ENCODE data around the gene LPAR5.
"Not testable (repeated sequence)": the region's sequence is repeated elsewhere in the genome, so short reads cannot be mapped to it uniquely, and the experiment has no call there.

LPAR5 gene

DNA sequence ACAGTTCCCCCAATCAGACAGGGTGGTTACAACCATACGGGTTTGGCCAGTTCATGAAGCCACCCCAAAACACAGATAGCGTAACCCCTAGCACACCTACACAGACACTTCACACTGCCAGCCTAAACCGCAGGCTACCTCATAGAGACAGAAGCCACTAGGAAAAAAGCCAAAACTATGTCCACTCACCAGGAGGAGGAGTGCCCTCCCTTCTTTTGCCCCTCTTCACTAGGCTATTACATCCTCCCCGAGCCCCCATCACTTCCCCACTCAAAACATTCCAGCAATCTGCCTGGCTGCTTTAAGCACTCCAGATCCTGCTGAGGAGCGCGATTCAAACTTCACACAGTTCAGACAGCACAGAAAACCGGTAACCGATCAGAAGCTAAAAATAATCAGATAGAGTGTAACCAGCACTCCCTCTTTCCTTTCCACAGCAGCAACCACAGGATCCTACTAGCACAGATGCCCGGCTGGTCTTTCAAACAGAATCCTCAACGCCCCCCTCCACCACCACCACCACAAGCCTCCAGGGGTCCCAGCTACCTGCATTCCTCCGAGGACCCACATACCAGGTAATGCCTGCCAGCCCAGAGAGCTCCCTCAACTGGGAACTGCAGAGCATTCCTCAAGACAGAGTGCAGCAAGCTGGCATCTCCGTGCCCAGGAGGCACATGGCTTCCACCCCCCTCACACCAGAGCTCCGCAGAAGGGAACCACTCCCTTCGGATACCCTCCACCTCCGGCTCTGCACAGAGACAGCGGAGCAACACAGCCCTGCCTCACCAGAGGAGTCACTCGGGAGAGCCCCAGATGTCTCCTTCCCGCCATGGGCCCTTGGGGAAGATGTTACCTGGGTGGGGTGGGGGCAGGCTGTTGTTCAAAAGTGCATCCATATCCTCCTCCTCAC is 30.1 kb downstream of the LPAR5 start:
- DNase-seq: peak; percentile 74

DNA sequence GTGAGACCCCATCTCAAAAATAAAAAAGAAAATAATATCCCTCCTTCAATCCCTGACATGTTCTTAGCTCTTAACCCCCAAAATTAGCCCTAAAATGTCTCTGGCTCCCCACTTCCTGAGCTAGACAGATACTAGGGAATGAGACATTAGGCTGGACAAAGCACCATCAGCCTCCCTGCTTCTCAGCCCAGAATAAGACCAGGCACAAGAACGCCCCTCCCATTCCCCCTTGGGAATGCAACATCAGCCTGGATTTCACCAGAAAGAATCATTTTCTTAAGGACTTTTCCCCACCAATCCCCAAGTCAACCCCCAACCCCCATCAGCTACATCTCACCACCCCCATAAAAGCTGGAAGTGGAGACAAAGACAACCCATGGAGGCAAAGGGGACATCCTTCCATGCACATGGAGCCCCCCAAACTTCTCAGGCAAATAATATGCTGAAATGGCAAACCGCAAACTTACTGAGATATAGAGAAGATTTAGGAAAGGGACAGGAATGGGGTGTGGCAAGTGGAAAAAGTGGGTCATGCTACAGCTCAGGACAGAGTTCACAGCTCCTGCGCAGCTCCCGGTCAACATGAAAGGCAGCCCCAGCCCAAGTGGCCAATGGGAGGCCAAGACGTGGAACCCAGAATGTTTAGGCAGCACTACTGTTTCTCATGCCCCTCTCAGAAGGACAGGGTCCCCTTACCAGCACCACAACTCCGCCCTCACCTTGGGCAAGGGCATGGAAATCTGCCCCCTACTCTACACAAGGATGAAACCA is 31.3 kb downstream of the LPAR5 start:
- no peak for DNase-seq

GRCh38 chr12:6603095-6603567 is 32.6 kb downstream of the LPAR5 start:
- peak; percentile 67 for DNase-seq

DNA sequence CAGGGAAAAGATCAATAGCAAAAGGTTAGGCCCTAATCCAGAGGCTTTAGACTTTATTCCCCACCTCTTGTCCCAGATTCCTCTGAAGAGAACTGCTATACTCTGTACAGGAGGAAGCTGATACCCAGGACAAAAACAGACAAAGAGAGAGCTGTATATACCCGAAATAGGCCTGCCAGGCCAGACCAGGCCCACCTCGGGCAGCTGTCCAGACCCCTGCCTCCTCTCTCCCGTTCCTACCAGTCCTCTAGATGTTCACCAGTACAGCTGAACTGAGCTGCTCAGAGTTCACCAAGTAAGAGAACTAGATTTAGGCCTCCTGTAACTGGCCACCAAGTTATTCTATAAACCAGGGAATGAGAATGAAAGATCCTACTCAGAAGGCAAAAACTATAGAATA is 33.2 kb downstream of the LPAR5 start:
- DNase-seq: no peak

GRCh38 chr12:6595673-6596072 is 40.1 kb downstream of the LPAR5 start:
- not testable (repeated sequence) for DNase-seq

DNA sequence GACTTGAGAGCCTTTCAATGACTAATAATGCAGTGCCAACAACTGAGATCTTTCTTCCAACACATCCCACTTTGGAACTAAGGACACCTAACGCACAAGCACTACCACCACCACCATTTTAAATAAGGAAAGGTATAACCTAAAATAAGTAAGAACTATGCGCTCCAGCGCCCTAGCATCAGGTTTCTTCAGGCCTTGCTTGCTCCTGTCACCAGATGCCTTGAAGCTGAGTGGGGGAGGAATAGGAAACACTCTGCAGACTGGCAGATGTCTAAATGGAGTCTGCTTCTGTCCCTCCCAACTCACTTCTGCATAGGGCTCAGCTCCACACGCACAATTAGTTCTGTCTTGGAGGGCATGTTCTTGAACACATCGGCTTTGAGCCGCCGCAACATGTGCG is 43.7 kb downstream of the LPAR5 start:
- DNase-seq: no peak

DNA sequence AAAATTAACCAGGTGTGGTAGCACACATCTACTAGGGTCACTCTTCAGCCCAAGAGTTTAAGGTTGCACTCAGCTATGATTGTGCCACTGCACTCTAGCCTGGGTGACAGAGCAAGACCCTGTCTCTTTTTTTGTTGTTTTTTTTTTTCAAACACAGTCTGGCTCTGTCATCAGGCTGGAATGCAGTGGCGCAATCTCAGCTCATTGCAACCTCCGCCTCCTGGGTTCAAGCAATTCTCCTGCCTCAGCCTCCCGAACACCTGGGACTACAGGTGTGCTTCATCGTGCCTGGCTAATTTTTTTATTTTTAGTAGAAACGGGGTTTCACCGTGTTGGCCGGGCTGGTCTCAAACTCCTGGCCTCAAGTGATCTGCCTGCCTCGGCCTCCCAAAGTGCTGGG is 49.2 kb downstream of the LPAR5 start:
- not testable (repeated sequence) for DNase-seq

DNA sequence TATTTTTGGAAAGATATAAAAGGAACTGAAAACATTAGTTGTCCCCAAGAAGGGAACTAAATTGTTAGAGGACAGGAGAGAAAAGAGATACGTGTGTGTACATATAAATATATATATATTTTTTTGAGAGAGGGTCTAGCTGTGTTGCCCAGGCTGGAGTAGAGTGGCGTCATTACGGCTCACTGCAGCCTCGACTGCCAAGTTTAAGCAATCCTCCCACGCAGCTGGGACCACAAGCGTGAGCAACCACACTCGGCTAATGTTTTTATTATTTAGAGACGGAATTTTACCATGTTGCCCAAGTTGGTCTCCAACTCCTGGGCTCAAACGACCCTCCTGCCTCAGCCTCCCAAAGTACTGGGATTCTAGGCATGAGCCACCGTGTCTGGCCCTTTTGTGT is 51.5 kb downstream of the LPAR5 start:
- no peak for DNase-seq

- no peak for DNase-seq
Measured at GRCh38 chr12:6582959-6583358, 52.8 kb downstream of the LPAR5 start.

DNA sequence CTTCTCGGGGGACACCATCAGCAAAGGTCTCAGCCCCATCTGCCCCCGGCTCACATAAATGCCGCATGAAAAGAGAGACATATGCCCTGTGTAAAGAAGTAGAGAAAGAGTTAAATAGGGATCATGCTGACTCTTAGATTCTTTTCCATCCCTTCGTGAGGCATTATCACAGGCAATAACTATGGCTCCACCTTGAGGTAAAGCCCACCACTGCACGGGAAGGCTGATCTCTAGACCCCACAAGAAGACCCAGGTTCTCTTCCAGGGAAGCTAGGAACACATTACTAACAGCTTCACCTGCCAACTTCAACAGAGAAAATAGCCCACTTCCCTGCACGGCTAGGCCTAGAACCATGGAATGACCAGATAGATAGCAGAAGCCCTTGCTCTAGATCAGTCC is 53.6 kb downstream of the LPAR5 start:
- no peak for DNase-seq

- DNase-seq: no peak
Measured at GRCh38 chr12:6575648-6576047, 60.1 kb downstream of the LPAR5 start.

- DNase-seq: no peak
Measured at GRCh38 chr12:6574576-6575295, 61.0 kb downstream of the LPAR5 start.

DNA sequence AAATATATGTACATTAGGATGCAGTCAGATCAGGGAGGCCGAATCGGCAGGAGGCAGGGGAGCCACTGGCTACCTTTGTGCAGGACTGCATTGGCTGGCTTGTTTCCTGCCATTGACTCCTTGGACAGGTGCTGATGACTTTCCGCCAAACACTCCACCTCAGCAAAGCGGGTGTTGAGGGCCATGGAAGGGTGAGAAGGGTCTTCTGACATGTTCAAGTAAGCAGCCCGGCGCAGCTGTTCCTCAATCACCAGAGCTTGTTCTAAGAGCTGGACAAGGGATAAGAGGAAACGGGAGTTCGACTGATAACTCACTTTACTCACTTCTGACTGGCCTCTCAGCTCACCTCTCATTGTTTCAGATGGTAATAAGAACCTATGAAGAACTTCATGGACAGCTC is 62.8 kb downstream of the LPAR5 start:
- DNase-seq: no peak

- DNase-seq: peak; percentile 54
Measured at GRCh38 chr12:6570264-6570887, 65.4 kb downstream of the LPAR5 start.

DNA sequence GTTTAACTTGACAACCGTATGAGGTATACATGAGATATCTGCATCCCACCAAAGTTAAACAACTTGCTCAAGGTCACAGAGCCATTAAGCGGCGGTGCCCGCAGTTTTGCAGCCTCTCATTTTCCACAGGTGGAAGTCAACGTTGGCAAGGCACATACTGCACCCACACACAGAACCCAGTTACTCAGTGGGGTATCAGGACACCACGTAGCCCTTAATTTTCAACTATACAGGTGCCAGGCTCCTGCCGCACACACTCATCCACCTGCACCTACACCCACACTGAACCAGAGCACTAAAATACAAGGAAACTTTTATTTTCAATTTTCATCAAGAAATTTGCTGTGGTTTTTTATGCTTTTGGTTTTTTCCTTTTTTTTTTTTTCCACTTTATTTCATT is 66.0 kb downstream of the LPAR5 start:
- DNase-seq: peak; percentile 25

DNA sequence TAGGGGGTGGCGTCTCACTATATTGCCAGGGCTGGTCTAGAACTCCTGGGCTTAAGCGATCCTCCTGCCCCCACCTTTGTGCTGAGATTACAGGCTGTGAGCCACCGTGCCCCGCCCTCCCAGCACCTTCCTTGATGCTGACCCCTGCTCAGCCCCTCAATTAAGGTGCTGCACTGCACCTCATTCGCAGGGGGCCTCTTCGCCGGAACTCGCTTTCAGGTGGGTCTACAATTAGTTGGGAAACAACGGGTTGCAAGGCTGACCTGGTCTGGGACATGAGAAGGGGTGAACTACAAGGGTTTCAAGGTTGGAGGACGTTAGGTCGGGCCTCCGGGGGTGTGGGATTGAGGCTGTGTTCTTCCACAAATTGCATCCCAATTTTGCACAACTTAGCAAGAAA is 66.4 kb downstream of the LPAR5 start:
- no peak for DNase-seq
